ENCODE data around the gene NTNG2.
A peak's percentile ranks its signal among the peaks of the same experiment; 100 is the strongest.

- TF ChIP-seq, protein P1, sequence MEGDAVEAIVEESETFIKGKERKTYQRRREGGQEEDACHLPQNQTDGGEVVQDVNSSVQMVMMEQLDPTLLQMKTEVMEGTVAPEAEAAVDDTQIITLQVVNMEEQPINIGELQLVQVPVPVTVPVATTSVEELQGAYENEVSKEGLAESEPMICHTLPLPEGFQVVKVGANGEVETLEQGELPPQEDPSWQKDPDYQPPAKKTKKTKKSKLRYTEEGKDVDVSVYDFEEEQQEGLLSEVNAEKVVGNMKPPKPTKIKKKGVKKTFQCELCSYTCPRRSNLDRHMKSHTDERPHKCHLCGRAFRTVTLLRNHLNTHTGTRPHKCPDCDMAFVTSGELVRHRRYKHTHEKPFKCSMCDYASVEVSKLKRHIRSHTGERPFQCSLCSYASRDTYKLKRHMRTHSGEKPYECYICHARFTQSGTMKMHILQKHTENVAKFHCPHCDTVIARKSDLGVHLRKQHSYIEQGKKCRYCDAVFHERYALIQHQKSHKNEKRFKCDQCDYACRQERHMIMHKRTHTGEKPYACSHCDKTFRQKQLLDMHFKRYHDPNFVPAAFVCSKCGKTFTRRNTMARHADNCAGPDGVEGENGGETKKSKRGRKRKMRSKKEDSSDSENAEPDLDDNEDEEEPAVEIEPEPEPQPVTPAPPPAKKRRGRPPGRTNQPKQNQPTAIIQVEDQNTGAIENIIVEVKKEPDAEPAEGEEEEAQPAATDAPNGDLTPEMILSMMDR (IDR thresholded peaks at IDR 0.05), result peak; percentile 21; the same call in 1 of the 2 replicates
- TF ChIP-seq ZFX (IDR thresholded peaks at IDR 0.05; ENCODE audit: borderline replicate concordance), result no peak
Observed at GRCh38 chr9:132182314-132183091, 20.6 kb downstream of the NTNG2 start.
